GM18499 (cell line): ENCODE measurements around the gene PRPS1.
A peak's percentile ranks its signal among the peaks of the same experiment; 100 is the strongest.
"Not testable (repeated sequence)": the region's sequence is repeated elsewhere in the genome, so short reads cannot be mapped to it uniquely, and the experiment has no call there.

Source experiments
- ATAC-seq: cut with Tn5 transposase; IDR thresholded peaks from one replicate; pipeline ENCODE4 v1.9.1; 2021; ENCODE audit warnings: moderate number of reproducible peaks; ENCODE audit not compliant: insufficient read depth, unreplicated experiment

PRPS1 gene

DNA sequence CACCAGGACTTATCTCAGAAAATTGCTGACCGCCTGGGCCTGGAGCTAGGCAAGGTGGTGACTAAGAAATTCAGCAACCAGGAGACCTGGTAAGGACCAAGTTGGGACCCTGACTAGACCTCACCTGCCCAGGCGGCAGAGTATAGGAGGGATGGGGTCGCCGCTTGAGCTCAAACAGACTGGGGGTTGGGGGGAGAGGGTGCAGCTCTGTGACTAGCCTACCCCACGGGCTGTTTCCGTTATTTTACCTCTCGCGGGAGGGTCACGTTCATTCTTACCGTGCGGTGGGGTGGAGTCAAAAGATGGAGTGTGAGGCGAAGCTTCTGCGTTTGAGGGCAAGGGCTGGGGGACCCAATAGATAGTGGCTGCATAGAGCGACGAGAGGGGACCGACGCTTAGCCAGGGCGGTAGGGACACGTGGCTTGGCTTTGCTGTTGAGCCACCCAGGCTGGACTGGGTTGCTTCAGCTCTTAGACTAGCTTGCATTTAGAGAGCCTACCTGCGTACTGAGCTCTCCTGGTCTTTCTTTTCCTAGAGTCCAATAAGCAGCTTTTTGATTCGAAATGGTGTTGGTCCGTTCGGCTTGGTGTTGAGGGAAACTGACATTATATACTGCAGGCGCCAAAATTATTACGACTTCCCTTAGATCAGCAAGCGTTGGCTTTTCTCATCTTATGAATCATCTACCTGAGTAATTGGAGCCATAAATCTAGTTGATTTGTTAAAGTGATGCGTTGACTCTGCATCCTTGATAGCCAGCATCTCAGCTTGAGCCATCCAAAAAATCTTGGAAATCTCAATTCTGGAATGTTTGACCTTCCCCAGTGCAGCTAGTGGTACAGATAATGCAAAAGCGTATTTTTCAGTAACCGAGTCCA is 591 bp downstream of the PRPS1 start:
- ATAC-seq, result peak; percentile 29

DNA sequence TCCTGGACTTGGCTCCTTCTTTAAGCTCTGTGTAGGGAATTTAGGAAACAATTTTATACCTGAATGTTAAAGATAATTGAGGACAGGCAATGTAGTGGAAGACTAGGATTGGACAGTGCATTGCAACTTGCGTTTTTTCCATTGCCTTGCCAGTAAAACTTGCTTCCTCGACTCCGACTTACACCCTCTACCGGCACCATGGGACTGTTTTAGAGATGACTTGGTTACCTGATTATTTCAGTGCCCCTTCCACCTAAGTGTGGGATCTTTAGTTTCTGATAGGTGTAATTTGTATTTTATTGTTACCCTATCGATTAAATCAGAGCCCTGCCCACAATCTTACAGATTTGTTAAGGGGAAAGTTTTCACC is 1.2 kb downstream of the PRPS1 start:
- no peak for ATAC-seq

DNA sequence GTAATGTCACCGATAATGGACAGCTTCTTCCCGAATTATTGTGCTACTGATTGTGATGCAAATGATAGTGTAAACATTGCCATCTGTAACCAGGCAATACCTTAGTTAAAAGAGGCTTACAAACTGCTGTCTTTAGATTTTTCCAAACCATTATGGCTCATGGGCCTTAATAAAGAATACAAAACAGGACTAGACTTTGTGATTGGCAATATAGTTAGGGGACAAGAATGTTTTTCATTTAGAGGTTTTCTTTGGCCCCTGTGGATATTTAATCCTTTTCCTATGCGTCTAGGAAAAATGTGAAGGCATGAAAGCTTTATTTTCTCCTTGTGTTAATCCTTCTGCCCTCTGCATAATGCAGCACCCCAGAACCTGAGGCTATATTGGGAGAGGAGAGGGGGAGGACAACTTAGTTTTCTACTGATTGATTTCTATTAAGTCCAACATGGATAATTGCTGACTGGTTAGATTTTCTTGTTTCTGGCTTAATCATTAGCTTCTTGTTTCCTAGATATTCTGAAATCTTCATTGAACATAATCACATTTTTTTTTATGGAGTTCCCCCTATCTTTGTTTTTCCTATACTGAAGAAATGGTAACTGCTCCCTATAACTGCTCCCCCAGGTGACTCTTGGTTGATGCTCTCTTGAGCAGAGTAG is 1.9 kb downstream of the PRPS1 start:
- ATAC-seq, result no peak

DNA sequence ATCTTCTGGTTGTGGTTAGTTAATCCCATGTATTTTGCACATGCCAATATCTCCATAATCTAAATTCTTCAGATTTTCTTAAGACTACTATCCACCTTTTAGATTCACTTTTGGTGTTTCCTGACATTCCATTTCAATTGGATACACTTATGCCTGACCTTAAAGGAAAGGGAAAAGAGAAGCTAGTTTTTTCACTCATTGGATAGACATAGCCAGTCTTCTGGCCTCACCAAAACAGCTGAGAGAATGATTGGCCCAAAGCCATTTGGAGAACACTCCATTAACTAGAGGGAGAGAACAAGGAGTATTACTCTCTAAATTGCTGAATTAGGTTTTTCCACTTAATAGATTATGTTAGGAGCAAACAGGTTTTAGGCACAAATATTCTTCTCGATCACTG is 4.0 kb downstream of the PRPS1 start:
- ATAC-seq, result no peak

DNA sequence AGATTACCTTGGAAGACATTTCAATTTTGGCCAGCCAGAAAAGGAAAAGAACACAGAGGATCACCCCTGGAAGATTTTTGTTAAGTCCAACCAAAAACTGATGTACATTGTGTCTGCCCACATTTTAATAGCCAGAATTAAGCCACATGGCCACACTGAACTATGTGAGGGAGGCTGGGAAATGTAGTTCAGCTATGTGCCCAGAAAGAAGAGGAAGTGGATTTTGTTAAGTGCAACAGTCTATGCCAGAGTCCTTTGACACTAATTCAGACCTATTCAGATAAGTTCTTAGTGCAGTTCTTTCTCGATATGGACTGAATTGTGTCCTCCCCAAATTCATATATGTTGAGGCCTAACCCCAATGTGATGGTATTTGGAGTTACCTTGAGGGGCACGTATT is 18.4 kb downstream of the PRPS1 start:
- no peak for ATAC-seq

DNA sequence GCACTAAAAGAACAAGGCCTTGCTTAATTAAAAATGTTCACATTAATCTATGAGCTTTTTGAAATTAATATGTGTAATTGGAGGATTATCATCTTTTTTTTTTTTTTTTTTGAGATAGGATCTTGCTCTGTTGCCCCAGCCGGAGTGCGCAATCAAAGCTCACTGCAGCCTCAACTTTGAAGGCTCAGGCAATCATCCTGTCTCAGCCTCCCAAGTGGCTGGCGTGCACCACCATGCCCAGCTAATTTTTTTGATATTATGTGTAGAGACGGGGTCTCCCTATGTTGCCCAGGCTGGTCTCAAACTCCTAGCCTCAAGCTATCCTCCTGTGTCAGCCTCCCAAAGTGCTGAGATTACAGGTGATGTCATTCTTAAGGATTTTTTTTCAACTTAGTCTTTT is 20.0 kb downstream of the PRPS1 start:
- ATAC-seq, result no peak

DNA sequence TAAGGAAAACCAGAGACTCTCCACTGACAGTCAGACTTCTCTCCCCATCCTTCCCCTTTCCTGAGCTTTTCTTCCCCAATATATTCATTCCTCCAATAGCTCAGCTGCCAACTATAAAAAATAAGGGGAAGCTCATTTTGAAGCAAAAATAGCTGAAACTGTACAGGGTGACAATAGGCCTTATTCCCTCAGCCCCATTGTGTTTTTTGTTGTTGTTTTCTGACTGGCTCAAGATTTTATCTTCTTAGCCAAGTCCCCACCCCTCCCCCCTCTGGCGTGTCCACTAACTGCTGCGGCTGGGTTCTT is 26.2 kb downstream of the PRPS1 start:
- no peak for ATAC-seq

DNA sequence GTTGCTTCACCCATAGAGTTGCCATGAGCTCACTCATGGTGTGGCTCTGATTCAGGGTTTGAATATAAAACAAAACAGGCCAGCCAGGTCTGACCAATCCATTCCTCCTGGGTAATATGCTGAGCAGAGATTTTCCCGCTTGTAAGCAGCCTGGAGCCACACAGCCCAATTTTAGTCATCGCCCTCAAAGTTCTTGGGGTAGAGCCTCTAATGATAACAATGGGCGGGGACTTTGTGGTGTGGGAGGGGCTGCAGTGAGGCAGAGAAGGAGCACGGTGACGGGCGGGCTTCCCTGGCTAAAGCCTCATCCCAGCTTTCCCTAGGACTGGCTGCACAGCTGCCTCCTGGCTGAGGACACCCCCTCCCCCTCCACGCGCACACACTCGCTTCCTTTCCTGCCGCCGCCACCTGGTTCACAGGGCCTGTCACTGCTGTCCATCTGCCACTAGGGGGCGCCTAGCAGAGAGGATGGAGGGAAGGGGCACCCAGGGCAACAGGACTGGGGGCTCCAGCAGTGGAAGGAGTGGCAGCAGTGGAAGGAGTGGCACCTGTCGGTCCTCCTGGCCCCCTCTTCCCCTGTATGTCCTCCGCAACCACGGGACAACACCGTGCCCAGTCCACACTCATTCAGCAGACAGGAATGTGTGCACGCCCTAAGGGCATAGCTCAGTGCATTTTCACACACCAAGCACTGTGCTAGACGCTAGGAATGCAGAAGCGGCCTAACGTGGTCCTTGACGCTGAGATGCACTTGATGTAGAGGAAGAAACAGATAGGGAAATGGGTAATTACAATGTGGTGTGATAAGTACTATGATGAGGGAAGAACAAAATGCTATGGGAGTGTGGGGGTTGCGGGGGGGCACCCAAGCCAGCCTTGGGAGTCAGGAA is 26.8 kb downstream of the PRPS1 start:
- no peak for ATAC-seq

DNA sequence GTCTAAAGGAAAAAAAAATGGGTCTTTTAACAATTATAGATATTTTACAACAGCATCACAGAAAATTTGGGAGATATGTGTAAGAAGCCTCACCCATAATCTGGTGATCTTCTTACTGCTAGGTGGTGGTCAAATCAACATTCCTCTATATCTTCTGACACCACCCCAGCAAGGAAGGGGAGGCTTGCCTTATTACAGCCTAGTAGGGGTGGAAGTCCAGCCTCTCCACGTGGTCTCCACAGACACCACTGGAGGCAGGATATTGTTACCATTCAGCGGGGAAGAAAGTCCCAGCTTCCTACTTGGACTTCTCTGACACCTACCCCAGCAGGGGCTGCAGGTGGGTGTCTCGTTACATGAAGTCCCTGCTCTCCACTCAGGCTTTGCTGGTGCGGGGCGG is 28.7 kb downstream of the PRPS1 start:
- no peak for ATAC-seq

DNA sequence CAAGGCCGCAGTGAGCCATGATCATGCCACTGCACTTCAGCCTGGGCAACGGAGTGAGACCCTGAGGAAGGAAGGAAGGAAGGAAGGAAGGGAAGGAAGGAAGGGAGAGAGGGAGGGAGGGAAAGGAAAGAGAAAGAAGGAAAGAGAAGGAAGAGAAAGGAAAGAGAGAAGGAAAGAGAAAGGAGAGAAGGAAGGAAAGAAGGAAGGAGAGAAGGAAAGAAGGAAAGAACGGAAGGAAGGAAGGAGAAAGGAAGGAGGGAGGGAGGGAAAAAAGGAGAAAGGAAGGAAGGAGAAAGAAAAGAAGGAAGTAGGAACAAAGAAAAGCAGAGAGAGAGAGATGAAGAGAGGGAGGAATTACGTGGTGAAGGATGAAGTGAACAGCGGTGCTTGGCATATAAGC is 30.4 kb downstream of the PRPS1 start:
- ATAC-seq, result no peak

DNA sequence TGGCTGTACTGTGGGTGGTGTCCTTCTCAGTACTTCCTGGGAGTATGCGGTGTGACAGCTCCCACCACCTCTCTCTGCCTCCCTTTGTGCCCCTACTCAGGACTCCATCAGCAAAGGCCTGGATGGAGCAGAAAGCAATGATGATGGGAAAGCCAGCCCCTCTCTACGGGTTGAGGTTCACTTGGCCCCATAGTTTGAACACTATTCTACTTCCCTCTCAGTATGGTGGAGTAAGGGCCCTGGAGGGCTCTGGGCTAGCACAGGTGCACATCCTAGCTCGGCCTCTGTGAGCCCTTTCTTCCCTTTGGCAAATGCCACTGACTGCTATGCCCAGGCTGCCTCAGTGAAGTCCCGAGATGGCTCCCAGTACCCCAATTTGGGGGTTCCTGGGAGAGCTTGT is 31.0 kb downstream of the PRPS1 start:
- no peak for ATAC-seq

DNA sequence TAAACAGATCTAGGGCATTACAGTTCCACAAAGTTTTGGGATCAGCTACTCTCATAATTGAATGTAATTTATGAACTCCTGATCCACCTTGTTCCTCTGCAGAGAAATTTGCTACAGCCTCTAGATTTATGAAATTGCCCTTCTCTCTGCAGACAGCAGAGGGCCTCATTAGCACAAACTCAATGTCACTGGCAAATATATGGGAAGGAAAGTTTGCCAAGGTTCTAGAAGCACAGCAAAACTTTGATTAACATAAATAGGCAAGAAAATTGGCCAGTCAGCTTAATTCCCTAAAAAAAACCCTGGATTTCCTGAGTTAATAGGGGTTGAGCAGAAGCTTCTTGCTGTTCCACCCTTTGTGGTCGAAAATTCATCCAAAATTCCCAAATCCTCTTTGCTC is 31.5 kb downstream of the PRPS1 start:
- ATAC-seq, result no peak

DNA sequence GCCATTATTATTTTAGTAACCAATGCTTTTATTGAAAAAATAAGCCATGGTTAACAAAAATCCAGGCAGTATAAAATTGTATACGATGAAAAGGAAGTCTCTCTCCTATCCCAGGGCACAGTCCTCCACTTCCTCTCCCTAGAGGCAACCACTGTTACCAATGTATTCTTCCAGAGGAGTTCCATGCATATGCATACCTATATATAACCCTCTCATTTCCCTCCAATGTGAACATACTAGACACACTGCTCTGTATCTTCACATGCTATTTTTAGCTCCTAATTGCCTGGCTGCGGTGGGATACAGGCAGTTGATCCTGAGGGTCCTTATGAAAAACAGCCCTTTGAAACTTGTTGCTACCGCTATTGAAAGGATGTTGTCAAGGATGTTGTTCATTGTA is 33.8 kb downstream of the PRPS1 start:
- ATAC-seq, result no peak

DNA sequence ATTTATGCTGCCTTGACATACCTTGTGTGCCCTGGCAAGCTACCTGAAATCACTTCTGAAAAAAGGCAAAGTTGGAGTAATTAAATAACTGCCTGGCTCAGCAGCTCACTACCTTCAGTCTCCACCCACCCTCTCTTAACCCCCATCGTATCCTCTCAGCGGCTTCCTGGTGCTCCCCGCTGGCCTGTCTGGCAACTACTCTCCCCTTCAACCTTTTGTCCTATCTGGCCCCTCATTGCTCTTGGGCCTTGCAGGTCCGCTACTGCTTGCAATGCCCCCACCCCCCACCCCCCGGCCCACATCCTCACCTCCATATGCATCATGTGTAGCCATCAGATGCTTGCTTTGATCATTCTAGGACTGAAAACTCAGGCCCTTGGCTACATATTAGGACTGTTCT is 34.5 kb downstream of the PRPS1 start:
- ATAC-seq, result no peak

DNA sequence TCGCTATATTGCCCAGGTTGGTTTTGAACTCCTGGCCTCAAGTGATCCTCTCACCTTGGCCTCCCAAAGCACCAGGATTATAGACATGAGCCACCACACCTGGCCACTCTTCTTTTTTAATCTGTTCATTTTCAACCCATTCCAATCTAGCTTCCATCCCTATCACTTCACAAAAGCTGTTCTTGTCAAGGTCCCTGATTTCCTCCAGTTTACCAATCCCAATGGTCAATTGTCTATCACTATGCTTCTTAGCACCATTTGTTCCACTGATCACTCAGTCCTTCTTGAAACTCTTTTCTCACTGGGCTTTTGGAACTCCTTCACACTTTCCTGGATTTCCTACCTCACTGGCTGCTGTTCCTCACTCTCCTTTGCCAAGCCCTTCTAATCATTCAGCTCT is 38.6 kb downstream of the PRPS1 start:
- no peak for ATAC-seq

DNA sequence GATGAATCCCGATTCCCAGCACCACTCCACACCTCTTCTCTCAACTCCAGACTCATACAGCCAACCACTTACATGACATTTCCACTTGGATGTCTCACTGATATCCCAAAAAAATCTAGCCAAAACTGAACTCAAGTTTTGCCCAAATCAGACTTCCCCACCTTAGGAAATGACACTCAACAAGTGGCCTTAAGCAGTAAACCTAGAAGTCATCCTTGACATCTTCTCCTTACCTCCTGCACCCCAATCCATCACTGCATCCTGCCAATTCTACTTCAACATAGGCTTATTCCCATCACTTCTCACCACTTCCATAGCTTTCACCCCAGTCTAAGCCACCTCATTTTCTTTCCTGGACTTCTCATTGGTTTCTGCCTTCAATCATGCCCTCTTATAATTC is 39.1 kb downstream of the PRPS1 start:
- ATAC-seq, result no peak

DNA sequence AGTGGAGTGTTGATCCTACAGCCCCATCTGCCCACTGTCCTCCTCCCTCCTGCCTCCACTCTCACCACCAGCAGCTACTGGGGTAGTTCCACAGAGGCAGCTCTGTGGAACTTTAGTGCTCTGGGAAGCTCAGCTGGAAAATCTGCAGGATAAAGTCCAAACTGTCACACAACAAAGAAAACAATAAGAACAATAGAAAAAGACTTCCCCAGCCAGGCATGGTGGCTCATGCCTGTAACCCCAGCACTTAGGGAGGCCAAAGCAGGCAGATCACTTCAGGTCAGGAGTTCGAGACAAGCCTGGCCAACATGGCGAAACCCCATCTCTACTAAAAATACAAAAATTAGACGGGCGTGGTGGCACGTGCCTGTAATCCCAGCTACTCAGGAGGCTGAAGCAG is 40.4 kb downstream of the PRPS1 start:
- not testable (repeated sequence) for ATAC-seq

DNA sequence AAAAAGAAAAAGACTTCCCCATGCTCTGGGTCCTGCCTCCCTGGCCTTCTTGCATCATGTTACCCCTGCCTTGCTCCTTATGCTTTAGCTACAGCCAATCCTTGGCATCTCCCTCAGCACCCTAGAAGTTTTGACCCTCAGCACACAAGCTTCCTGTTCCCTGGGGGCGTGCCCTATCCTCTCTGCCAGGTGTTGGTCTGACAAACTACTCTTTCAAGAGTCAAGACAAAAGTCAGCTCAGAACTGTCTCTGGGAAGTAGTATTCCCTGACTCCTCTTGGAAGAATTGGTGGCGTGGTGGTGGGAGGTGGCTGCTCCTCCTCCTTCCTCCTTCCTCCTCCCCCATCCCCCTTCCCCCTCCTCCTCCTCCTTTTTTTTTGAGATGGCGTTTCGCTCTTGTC is 41.0 kb downstream of the PRPS1 start:
- no peak for ATAC-seq

DNA sequence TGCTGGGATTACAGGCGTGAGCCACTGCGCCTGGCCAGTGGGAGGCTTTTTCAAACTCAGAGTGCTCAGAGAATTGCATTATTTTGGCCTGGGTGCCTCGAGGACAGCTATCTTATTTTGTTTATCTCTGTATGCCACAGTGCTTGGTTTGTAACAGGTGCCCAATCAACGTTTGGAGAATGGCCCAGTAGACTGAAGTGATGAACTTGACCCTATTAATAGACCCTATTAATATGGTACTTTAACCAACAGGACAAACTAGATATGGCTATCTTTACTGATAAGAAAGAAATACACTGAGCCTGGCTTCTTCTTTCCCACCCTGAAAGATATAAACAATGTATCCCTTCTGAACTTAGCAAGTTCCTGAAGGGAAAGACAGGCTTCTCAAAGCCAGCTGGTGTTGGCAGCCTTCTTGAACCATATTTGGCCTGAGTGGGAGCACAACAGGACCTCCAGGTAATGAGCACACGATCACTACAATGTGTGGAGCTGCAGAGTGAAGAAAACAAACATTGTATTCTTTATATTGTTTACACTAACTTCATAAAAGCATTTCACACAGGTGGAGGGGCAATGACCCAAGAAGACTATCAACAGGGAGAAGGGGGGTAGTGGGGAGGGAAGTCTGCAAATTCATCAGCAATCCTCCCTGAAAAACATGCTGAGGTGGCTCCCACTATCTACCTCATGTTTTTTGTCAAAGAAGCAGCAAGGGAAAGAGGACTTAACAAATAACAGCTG is 41.7 kb downstream of the PRPS1 start:
- no peak for ATAC-seq

DNA sequence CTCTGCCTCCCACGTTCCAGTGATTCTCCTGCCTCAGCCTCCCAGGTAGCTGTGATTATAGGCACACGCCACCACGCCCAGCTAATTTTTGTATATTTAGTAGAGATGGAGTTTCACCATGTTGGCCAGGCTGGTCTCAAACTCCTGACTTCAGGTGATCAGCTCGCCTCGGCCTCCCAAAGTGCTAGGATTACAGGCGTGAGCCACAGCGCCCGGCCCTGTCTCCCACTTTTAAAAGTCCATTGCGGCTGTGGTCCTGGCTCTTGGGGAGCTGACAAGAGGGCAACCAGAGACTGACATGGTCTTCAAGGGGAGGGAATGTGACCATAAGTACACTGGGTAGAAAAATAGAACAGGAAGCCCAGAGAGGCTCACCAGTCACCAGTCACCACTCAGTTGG is 42.9 kb downstream of the PRPS1 start:
- not testable (repeated sequence) for ATAC-seq

DNA sequence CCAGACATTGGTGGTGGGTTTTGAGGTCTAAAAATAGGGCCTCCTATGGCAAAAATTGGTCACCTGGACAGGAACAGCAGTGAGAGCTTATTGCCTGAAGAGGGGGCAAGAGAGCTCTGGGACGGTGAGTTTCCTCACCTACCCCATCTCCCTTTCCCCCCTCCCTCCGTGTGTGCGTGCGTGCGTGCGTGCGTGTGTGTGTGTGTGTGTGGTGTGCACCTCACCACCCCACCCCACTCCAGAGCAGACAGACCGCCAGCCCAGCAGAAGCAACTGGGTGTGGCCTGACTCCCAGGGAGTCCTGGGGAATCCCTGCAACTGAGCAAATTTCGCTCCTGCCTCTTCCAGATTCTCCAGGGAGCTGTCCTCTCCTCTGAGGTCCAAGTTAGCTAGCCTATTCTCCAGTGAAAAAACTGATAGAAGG is 44.7 kb downstream of the PRPS1 start:
- no peak for ATAC-seq
